ENCODE measurements around the gene KIT. TPM values are rescaled to one million over a fixed set of nuclear protein-coding genes. Genes with fewer than 3 reads are reported as not detected.

Gene KIT
- total and polyA plus RNA-seq, 2 of the 13 experiments (the other 11 are each of a cell fraction or from before 2014, with no cell fraction given) = not detected

DNA sequence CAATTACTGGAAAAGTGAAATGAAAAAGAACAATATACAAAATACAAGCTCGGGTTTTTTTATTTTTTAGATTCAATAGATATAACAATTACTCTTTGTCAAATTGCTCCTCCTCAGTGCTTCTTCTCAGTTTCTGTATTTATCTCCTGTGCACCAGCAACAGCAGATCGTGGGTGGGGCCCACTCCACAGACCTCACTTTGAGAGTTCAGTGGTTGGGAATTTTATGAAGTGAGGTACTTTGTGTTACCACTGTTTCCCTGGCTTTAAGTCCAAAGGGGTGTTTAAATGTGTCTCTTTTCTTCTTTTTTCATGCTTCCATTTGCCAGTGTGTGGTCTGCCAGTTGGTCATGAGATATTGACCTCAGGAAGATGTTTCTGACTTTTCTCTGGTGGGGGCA, 54.4 kb downstream of the KIT start (continued):
- TF ChIP-seq, protein P1, sequence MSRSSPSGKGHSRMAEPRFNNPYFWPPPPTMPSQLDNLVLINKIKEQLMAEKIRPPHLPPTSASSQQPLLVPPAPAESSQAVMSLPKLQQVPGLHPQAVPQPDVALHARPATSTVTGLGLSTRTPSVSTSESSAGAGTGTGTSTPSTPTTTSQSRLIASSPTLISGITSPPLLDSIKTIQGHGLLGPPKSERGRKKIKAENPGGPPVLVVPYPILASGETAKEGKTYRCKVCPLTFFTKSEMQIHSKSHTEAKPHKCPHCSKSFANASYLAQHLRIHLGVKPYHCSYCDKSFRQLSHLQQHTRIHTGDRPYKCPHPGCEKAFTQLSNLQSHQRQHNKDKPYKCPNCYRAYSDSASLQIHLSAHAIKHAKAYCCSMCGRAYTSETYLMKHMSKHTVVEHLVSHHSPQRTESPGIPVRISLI (CRISPR knock-in tag; IDR thresholded peaks at IDR 0.05; ENCODE audit: borderline replicate concordance) = no peak

DNA sequence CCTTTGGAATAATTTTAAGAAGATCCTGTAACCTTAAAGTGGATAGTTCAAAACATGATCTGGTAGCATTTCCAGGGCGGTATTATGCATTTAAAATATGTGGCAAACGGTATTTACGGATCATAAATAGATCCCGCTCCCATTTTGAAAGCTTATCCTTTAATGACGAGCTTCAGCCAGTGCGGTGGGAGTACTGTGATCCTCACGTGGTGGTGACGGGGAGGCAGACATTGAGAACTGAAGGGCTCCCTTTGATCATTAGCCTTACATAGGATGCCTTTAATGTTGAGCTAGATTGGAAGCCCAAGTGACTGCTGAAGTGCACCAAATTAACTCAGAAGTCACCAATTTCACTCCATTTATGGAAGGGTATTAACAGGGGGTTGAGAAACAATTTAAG, 56.9 kb downstream of the KIT start:
- no peak overlapping the region for H3K4me3 ChIP-seq (replicated peaks in 1 of 3; ENCODE audit: insufficient read depth in 1 of 3, low read depth in 2 of 3, low read length in 3 of 3)
- ChIA-PET CTCF (ENCODE audit: low intra/inter-chr PET ratio, low total read pairs) (no interaction called here), POLR2A (no interaction called here)
- no peak overlapping the region for H3K4me2 ChIP-seq (ENCODE audit: low read depth, low read length)
- FAIRE-seq (no peak), ATAC-seq (no peak), DNase-seq (ENCODE audit: low spot score) (no peak)
- H3K4me1 ChIP-seq (ENCODE audit: insufficient read depth, low read length) = no peaks in the 10 kb centered on the region
- H3K79me2 ChIP-seq (ENCODE audit: insufficient read depth, low read length) = no peaks in the 10 kb centered on the region
- H3K9me3 ChIP-seq (ENCODE audit: low read length) = no peaks in the 10 kb centered on the region
- no peak overlapping the region for H2AFZ ChIP-seq (ENCODE audit: low read length)
- intact Hi-C loops (cut with micrococcal nuclease; ENCODE audit: unreplicated experiment) = no loop called here
- no TSS peak for BruUV-seq (replicated peaks)
- 20% methylated on average over 8 of the region's 8 CpGs for WGBS (ENCODE audit: low lambda C conversion rate)
- no peaks in the 10 kb centered on the region for H4K20me1 ChIP-seq (ENCODE audit: insufficient read depth, low read length)
- TF ChIP-seq PLRG1 (conservative IDR thresholded peaks at IDR 0.05) = no peak
- TF ChIP-seq CCAR2 (optimal IDR thresholded peaks at IDR 0.05; ENCODE audit: low read depth, low read length) = no peak
- TF ChIP-seq, protein P2, sequence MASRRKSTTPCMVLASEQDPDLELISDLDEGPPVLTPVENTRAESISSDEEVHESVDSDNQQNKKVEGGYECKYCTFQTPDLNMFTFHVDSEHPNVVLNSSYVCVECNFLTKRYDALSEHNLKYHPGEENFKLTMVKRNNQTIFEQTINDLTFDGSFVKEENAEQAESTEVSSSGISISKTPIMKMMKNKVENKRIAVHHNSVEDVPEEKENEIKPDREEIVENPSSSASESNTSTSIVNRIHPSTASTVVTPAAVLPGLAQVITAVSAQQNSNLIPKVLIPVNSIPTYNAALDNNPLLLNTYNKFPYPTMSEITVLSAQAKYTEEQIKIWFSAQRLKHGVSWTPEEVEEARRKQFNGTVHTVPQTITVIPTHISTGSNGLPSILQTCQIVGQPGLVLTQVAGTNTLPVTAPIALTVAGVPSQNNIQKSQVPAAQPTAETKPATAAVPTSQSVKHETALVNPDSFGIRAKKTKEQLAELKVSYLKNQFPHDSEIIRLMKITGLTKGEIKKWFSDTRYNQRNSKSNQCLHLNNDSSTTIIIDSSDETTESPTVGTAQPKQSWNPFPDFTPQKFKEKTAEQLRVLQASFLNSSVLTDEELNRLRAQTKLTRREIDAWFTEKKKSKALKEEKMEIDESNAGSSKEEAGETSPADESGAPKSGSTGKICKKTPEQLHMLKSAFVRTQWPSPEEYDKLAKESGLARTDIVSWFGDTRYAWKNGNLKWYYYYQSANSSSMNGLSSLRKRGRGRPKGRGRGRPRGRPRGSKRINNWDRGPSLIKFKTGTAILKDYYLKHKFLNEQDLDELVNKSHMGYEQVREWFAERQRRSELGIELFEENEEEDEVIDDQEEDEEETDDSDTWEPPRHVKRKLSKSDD (CRISPR knock-in tag; IDR thresholded peaks at IDR 0.05; ENCODE audit: low read depth) = no peak
- no peak for TF ChIP-seq GTF2F1 (IDR thresholded peaks at IDR 0.05; ENCODE audit: low read length)
- no peak for TF ChIP-seq ZMAT3 (CRISPR knock-in tag; conservative IDR thresholded peaks at IDR 0.05)
- no peak for TF ChIP-seq RXRB (CRISPR knock-in tag; IDR thresholded peaks at IDR 0.05; ENCODE audit: borderline replicate concordance)
- TF ChIP-seq, protein P3, sequence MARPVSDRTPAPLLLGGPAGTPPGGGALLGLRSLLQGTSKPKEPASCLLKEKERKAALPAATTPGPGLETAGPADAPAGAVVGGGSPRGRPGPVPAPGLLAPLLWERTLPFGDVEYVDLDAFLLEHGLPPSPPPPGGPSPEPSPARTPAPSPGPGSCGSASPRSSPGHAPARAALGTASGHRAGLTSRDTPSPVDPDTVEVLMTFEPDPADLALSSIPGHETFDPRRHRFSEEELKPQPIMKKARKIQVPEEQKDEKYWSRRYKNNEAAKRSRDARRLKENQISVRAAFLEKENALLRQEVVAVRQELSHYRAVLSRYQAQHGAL (CRISPR knock-in tag; IDR thresholded peaks at IDR 0.05; ENCODE audit: not compliant biosample characterization) = no peak
- no peak for TF ChIP-seq ZNF282 (IDR thresholded peaks at IDR 0.05; ENCODE audit: partially characterized antibody)
- TF ChIP-seq, protein P4, sequence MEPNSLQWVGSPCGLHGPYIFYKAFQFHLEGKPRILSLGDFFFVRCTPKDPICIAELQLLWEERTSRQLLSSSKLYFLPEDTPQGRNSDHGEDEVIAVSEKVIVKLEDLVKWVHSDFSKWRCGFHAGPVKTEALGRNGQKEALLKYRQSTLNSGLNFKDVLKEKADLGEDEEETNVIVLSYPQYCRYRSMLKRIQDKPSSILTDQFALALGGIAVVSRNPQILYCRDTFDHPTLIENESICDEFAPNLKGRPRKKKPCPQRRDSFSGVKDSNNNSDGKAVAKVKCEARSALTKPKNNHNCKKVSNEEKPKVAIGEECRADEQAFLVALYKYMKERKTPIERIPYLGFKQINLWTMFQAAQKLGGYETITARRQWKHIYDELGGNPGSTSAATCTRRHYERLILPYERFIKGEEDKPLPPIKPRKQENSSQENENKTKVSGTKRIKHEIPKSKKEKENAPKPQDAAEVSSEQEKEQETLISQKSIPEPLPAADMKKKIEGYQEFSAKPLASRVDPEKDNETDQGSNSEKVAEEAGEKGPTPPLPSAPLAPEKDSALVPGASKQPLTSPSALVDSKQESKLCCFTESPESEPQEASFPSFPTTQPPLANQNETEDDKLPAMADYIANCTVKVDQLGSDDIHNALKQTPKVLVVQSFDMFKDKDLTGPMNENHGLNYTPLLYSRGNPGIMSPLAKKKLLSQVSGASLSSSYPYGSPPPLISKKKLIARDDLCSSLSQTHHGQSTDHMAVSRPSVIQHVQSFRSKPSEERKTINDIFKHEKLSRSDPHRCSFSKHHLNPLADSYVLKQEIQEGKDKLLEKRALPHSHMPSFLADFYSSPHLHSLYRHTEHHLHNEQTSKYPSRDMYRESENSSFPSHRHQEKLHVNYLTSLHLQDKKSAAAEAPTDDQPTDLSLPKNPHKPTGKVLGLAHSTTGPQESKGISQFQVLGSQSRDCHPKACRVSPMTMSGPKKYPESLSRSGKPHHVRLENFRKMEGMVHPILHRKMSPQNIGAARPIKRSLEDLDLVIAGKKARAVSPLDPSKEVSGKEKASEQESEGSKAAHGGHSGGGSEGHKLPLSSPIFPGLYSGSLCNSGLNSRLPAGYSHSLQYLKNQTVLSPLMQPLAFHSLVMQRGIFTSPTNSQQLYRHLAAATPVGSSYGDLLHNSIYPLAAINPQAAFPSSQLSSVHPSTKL (CRISPR knock-in tag; IDR thresholded peaks at IDR 0.05) = no peak
- TF ChIP-seq, protein P5, sequence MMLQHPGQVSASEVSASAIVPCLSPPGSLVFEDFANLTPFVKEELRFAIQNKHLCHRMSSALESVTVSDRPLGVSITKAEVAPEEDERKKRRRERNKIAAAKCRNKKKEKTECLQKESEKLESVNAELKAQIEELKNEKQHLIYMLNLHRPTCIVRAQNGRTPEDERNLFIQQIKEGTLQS (CRISPR knock-in tag; IDR thresholded peaks at IDR 0.05) = no peak
- TF ChIP-seq, protein P6, sequence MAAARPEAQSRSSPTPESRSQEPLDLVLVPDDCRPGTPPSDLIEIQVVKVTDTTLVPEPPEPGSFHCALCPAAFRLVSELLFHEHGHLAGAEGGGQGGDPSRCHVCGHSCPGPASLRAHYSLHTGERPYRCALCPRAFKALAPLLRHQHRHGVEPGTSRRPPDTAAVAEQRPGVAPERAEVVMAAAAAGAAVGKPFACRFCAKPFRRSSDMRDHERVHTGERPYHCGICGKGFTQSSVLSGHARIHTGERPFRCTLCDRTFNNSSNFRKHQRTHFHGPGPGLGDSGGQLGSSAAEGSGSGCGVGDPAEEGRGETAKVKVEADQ (CRISPR knock-in tag; IDR thresholded peaks at IDR 0.05; ENCODE audit: borderline replicate concordance) = no peak
- no peaks in the 10 kb centered on the region for H3K27me3 ChIP-seq (ENCODE audit: control insufficient read depth in 1 of 2, insufficient read depth in 2 of 2, low read length in 2 of 2)
- H3K36me3 ChIP-seq (replicated peaks in 1 of 2; ENCODE audit: control insufficient read depth in 1 of 2, insufficient read depth in 2 of 2, low read length in 2 of 2) = no peaks in the 10 kb centered on the region
- H3K9ac ChIP-seq (ENCODE audit: insufficient read depth, low read depth, low read length) = no peak overlapping the region
- H3K27ac ChIP-seq (ENCODE audit: extremely low read length, insufficient read depth, low read length) = no peak overlapping the region
- in situ Hi-C loops (cut with HindIII; ENCODE audit: extremely low pct_ligation_motif_present, low pct_unique_long_range_greater_than_20kb) = no loop called here

Measured in HepG2 (cell line).